Ammon's horn (tissue), 1 donor: Measurements from ENCODE around the gene GATB.

Experiments used
- DNase-seq: peaks from one replicate; pipeline ENCODE4 v3.0.0-alpha.2; 2016; ENCODE audit warnings: low spot score

GATB gene

DNA sequence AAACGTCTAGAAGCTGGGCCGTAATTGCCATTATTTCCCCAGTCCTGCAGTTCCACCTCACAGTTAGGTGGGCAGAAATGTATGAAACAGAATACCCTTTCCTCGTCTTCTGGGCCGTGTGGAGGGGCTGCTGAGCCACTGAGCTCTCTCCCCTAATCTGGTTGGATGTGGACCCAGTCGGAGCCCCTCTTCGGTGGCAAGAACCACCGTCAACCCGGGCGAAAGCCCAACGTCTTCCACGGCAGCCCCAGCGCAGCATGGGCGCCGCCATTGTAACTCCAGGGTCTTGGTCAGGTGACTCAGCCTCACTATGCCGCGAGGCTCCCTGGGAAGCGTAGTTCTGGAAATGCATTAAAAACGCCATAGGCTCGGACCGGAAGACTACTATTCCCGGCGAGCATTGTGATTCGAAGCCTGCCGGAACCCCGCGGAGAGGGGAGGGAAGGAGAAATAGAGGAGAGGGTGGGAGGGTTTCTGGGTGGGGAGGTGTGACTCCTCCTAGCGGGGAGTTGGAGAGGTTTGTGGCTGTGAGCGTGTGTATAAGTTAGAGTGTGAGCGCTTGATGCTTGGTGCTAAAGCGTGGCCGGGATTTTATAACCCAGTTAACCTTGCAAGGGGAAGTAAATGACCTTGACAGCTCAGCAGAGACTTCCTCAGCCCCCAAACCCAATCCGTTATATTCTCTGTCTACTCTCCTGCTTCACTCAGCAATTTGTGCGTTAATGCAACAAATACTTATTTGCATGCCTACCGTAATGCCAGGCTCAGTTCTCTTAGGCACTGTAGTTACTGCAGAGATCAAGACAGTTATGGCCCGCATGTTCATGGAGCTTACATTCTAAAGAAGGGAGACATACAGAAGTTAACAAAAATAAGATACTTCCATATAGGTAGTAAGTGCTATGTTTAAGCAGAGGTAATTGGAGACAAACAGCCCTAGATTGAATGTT lies at the start of gene GATB:
Gene GATB (minus strand): TSS at position 296 of the 950 bp plus-strand sequence. CDS start 25 bp downstream, at position 271.
- DNase-seq = peak; percentile 98

DNA sequence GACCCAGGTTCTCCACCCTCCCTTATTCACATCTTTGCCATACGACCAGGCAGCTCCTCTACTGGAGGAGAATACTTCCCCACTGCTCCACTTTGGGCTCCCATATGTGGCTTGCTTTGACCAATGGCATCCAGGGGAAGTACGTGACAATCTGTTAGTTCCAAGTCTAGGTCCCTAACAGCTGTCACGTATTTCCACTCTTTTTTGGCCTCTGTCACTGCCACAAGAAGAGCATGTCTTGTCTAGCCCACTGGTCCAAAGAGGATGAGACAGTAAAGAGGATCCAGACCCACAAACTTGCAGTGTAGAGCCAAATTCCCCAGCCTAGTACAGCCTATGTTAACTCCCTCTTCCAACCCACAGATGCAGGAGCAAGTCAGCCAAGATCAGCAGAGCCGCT lies 49.7 kb upstream of the GATB start:
- no peak for DNase-seq

- DNase-seq = peak; percentile 30
Measured at GRCh38 chr4:151809716-151810115, 48.9 kb upstream of the GATB start.

GRCh38 chr4:151808542-151808941 lies 47.7 kb upstream of the GATB start:
- DNase-seq = no peak

- no peak for DNase-seq
Measured at GRCh38 chr4:151808120-151808529, 47.3 kb upstream of the GATB start.

- DNase-seq = no peak
Measured at GRCh38 chr4:151807220-151807619, 46.4 kb upstream of the GATB start.

GRCh38 chr4:151806511-151806927 lies 45.7 kb upstream of the GATB start:
- no peak for DNase-seq

DNA sequence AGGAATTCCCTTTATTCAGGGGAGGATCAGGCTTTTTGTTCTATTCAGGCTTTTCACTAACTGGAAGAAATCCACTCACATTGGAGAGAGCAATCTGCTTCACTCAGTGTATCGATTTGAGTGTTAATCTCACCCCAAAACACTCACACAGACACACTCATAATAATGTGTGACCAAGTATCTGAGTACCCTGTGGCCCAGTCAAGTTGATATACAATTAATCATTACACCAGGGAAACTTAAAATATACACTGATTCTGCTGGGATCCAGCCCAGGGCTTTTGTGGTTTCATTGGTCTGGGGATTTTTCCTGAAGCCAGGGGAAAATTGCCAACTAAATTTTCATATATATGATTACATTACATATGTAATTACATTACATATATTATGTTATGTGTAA lies 44.0 kb upstream of the GATB start:
- no peak for DNase-seq

DNA sequence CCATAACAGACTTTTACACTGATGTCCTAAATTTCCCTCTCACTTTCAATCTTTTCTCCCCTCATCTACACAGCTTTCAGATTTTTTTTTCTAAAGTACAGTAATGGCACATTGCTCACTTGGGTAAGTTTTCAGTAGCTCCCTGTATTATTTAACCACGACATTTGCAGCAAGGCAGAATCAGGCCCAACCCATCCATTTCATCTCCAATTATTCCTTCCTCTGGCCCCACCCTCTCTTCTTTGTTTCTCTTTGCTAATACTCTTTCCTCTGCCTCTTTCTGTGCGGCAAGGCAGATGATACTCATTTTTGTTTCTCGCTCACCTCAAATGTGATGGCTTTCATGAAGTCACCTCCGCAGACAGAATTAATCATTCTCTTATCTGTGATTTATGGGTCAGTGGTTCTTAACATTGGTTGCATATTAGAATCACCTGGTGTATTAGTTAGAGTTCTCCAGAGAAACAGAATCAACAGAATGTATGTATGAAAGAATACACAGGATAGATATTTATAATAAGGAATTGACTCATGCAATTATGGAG lies 43.4 kb upstream of the GATB start:
- DNase-seq = no peak

- no peak for DNase-seq
Measured at GRCh38 chr4:151803246-151803645, 42.4 kb upstream of the GATB start.

DNA sequence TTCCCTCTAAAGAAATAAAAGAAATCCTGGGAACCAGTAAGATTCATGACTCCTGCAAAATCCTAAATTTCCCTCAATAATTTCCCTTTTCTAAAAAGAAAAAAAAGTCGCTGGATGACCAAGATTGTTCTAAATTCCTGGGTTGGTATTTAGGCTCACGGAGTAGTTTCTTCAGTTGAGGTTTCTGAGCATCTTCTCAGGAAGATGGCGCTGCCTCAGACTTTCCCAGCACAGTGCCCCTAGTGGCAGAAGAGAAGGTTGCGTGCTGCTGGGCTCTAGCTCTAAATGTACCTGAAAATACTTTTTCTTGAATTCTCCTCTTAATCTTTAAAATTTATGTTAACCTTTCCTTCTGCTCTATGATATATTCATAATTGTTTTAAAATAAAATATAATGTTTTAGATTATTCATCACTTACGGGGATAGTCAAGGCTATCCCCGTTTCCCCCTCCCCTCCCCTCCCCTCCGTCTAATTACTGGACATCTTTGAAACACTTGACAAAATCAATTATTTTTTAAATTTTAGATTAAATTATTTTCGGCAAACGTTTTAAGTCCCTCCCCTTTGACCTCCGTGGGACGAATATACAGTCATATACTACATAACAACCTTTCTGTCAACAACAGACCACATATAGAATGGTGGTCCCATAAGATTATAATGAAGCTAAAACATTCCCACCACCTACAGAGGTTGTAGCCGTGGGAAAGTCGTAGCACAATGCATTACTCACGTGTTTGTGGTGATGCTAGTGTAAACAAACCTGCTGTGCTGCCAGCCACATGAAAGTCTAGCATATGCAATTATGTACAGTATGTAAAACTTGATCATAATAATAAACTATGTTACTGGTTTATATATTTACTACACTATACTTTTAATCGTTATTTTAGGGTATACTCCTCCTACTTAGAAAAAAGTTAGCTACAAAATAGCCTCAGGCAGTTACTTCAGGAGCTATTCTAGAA lies 41.0 kb upstream of the GATB start:
- peak; percentile 11 for DNase-seq

DNA sequence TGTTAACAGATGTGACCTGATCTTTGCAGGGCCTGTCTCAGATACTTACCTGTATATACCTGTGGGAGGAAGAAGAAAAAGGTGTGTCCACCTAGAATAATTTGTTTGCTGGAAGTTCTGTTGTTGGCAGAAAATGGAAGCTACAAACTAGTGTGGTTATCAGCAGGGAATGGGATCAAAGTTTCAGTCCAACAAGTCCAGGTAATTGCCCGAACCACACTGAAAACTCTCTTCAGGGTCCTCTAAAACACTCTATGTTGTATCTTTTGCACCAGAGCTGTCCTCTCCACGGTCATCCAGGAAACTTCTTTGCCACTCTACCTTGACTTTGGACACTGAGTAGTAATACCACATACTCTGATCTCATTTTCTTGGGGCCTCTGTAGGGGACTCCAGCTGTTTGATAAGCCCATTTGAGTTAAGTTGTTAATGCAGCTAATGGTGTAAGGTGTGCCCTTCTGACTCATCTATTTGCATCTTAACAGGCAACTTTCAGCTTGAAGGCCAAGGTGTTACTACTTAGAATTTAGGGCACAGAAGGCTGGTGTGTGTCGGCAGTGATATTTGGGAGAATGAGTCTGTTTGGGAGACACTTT lies 38.7 kb upstream of the GATB start:
- DNase-seq = no peak

DNA sequence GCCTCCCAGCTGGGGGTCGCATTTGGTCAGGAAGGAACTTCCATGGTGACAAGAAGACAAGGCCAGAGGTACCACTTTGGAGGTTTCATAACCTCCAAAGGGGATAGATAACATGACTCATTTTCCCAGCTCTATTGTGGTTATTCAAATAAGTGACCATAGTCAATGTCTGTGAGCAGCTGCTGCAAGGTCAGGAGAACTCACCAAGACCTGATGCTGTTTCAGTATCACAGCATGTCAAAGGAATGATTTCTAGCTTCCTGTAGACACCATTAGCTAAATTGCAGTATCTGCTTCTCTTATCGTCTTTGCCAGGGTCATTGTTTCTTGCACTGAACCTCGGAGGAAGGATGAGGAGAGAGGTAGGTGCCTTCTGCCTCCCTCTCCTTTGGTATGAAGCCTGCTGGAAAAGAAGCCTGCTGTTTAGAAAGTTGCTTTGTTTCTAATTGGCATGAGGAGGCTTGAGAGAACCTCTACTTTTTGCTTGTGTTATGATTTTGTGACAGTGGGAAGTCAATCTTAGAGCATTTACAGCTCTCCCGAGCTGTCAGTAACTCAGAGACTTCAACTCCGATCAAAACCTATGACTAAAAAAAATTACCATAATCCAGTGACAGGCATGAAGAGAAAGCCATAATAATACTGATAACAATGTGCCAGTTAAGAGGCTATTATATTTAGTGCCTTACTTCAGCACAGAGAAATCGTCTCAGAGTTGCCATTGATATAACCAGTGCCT lies 38.0 kb upstream of the GATB start:
- no peak for DNase-seq

DNA sequence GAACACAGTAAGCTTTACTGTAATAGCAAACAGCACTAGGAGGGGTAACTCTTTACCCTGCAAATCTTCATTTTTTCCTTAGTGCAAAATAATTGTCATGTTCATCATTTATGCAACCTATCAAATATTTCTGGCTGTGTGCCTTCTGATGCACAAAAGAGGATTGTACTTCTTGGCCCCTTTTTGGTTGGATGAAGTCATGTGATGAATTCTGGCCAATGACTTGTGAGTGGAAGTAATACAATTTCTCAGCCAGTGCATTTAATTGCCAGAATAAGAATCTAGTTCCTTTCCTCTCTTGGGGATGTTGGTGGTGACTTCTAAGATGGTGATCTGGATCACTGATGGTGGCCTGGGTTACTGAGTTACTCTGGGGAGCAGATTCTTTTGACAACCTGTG lies 37.0 kb upstream of the GATB start:
- DNase-seq = no peak

- no peak for DNase-seq
Measured at GRCh38 chr4:151797131-151797530, 36.3 kb upstream of the GATB start.

DNA sequence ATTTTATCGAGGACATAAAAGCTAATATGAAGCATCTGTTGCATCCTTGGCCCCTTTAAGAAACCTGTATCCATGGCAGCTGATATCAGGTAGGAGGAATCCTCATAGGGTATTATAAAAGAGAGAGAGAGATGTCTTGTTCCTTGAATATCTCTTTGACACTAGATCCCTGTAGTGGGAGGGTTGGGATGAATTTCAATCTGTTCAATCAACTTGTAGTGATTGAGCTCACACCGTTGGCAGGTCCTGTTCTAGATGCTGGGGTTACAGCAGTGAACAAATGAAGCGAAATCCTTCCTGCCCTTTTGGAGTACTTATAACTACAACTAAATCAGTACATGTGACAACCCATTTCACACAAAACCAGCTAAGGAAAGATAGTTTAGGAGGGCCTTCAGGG lies 35.3 kb upstream of the GATB start:
- no peak for DNase-seq

- DNase-seq = no peak
Measured at GRCh38 chr4:151792995-151793394, 32.2 kb upstream of the GATB start.

GRCh38 chr4:151792530-151792929 lies 31.7 kb upstream of the GATB start:
- DNase-seq = no peak

DNA sequence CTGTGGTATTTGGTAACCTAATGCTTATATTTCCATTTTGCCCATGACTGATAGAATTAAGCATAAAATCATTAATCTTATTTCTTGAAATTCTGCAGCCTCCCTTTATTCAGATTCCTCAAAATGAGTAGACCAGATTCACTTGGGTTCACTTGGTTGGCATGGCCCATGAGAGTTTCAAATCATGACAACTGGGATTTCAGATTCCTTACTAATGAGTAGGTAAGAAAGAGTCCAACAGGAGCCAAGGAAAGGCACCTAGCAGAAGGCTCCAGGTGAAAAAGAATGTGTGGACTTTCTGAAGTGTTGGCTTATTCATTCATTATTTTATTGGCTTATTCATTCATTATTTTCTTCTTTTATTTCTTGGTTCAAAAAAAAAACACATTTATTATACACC lies 27.2 kb upstream of the GATB start:
- DNase-seq = no peak

GRCh38 chr4:151786158-151786495 lies 25.3 kb upstream of the GATB start:
- no peak for DNase-seq

DNA sequence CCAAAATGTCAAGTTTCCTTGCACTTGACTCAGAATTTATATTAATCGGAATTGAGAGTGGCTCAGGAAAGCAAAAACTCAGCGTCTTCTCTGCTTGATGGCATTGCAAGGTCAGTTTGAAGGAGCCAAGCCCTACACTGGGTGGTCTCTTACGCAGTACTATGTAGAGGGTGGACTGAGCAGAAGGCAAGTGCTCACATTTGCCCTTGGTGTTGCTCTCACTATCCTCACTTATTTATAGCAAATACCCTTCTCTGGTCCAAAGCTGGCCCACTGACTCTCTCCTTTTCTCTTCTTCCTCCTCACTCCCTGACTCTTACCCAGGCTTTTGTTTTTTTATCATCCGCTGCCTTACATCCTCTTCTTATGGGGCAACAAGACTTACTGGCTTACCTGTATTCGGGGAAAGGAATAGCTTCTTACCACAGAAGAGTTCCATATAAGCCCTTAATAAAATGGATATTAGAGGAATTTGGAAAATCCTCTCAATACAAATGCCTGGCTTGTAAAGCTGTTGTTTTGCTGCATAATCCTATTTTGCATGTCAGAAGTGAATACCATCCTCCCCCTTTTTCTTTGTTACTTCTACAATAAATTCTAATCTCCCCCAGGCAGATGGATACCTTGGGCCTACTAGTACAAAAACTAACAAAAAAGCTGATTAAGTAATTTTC lies 24.8 kb upstream of the GATB start:
- DNase-seq = no peak
